ENCODE data around the gene CBFA2T2. TPM values are rescaled to one million over a fixed set of nuclear protein-coding genes. Genes with fewer than 3 reads are reported as not detected.

Gene CBFA2T2
- total RNA-seq, 1 experiment from 2014 or later: 13.1 TPM

DNA sequence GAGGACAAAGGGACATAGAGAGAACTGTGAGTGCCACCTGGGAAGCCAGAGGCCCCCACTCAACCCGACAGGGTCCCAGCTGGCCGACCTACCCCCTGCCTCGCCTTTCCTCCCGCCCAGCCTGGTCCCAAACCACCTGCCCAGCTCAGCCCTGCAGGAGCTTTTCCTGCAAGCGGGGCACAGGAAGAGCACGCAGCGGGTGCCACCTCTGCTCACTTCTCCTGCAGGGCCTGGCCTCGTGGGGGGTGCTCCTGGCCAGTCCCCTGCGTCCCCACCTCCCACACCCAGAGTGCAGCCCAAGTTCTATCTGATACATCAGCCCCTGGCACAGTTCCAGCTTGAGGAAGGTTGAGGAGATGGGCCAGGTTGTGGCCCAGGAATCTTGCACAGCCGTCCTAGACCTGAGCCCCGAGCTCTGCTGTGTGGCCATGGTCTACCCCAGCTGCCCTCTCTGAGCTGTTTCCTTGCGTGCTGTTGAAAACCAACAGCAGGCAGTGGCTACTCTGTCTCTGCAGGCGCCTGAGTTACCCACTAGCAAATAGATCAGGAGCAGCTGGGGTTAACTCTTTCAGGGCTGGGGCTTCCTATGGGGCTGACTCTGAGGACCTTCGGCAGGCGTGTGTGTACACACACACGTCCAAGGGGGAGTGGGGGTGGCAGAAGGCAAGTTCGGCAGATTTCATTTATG, 182.7 kb downstream of the CBFA2T2 start:
- H3K27me3 ChIP-seq (replicated peaks; ENCODE audit: insufficient read depth, low read depth, low read length, poor library complexity): no peaks in the 10 kb centered on the region
- DNase-seq (ENCODE audit: low spot score): peak; percentile 89
- BruUV-seq (replicated peaks): no TSS peak
- intact Hi-C loops (cut with micrococcal nuclease; ENCODE audit: unreplicated experiment): no loop called here
- ChIA-PET CTCF (interaction anchor here (1.3 kb wide), 1 partner anchor 59 kb away, joined by 3 read pairs; the partner anchor contains the start of gene ZNF341), POLR2A (ENCODE audit: low non-redundant PET) (interaction anchor here (1.3 kb wide), 1 partner anchor 12 kb away, joined by 6 read pairs; no protein-coding TSS in a partner anchor)
- peak overlapping the region; percentile 88 for H3K27ac ChIP-seq (ENCODE audit: low read depth, low read length, poor library complexity, severe bottlenecking)
- H3K4me1 ChIP-seq (ENCODE audit: insufficient read depth, low read length, poor library complexity, severe bottlenecking): peaks cover 37% of the 10 kb centered on the region
- H3K9me3 ChIP-seq (ENCODE audit: low read depth, low read length, poor library complexity, severe bottlenecking): no peaks in the 10 kb centered on the region
- TF ChIP-seq, protein P1, sequence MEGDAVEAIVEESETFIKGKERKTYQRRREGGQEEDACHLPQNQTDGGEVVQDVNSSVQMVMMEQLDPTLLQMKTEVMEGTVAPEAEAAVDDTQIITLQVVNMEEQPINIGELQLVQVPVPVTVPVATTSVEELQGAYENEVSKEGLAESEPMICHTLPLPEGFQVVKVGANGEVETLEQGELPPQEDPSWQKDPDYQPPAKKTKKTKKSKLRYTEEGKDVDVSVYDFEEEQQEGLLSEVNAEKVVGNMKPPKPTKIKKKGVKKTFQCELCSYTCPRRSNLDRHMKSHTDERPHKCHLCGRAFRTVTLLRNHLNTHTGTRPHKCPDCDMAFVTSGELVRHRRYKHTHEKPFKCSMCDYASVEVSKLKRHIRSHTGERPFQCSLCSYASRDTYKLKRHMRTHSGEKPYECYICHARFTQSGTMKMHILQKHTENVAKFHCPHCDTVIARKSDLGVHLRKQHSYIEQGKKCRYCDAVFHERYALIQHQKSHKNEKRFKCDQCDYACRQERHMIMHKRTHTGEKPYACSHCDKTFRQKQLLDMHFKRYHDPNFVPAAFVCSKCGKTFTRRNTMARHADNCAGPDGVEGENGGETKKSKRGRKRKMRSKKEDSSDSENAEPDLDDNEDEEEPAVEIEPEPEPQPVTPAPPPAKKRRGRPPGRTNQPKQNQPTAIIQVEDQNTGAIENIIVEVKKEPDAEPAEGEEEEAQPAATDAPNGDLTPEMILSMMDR (conservative IDR thresholded peaks at IDR 0.05; ENCODE audit: low read depth, low read length): no peak
- no peak for TF ChIP-seq EZH2 (IDR thresholded peaks at IDR 0.05; ENCODE audit: borderline replicate concordance, low read depth, low read length, poor library complexity, severe bottlenecking)
- H3K36me3 ChIP-seq (ENCODE audit: insufficient read depth, low read length, poor library complexity, severe bottlenecking): peaks cover 25% of the 10 kb centered on the region
- H3K4me3 ChIP-seq (ENCODE audit: low read depth, low read length, poor library complexity, severe bottlenecking): peak overlapping the region; percentile 78

DNA sequence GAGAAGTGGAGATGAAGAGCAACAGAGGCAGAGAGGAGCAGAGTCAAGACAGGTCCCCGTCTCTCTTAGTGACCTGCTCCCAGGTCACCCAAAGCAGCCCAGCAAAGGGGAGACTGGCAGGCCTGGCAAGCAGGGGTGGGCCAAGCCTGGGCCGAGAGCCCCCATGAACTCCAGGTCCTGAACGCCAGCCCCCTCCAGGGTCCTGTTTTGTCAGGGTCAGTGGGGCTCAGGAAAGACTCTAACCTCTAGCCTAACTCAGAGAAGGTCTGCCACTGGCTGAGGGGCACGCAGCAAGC, 183.2 kb downstream of the CBFA2T2 start:
- ChIA-PET CTCF (interaction anchor here (1.3 kb wide), 1 partner anchor 59 kb away, joined by 3 read pairs; the partner anchor contains the start of gene ZNF341), POLR2A (ENCODE audit: low non-redundant PET) (interaction anchor here (1.3 kb wide), 1 partner anchor 12 kb away, joined by 6 read pairs; no protein-coding TSS in a partner anchor)
- DNase-seq (ENCODE audit: low spot score): no peak
- H3K27me3 ChIP-seq (replicated peaks; ENCODE audit: insufficient read depth, low read depth, low read length, poor library complexity): no peaks in the 10 kb centered on the region
- BruUV-seq (replicated peaks): no TSS peak
- H3K36me3 ChIP-seq (ENCODE audit: insufficient read depth, low read length, poor library complexity, severe bottlenecking): peaks cover 25% of the 10 kb centered on the region
- intact Hi-C loops (cut with micrococcal nuclease; ENCODE audit: unreplicated experiment): no loop called here
- H3K4me1 ChIP-seq (ENCODE audit: insufficient read depth, low read length, poor library complexity, severe bottlenecking): peaks cover 32% of the 10 kb centered on the region
- H3K9me3 ChIP-seq (ENCODE audit: low read depth, low read length, poor library complexity, severe bottlenecking): no peaks in the 10 kb centered on the region
- peak overlapping the region; percentile 78 for H3K4me3 ChIP-seq (ENCODE audit: low read depth, low read length, poor library complexity, severe bottlenecking)
- no peak for TF ChIP-seq EZH2 (IDR thresholded peaks at IDR 0.05; ENCODE audit: borderline replicate concordance, low read depth, low read length, poor library complexity, severe bottlenecking)
- TF ChIP-seq, protein P1 (conservative IDR thresholded peaks at IDR 0.05; ENCODE audit: low read depth, low read length): no peak
- peak overlapping the region; percentile 88 for H3K27ac ChIP-seq (ENCODE audit: low read depth, low read length, poor library complexity, severe bottlenecking)

DNA sequence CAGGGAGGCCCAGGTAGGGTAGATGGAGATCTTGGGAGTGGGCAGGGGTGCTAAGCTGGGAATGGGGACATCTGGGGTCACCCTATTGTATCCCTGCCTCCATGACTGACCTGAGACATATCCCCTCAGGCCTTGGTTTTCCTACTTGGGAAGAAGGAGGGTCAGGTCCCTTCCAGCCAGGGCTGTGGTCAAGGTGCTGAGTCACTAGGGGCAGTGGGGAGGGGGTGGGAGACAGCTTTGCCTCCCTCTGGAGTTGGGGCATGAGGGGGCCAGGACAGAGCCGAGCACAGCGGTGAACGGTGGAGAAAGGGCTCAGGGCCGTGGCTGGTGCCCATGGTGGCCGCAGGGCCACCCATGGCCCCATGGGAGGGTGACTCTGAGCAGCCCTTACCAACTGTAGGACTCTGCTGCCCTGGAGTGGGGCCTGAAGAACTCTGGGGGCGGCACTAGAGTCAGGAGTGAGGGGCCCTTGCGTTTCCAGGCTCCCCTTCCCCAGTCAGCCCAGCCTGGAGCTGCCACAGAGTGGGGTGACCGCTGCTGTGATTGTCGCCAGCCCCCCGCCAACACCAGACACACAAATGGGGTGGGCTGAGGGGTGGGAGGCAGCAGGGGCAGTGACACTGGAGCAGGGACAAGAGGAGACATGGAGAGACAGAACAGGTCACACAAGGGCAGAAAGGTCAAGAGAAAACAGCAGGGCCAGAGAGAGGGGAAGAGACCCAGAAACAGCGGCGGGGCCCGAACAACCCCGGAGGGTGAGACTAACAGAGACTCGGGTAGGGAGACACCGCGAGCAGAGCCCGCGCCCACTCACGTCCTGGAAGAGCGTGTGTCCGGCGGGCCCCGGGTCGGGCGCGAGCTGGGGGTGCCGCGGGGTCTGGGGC, 183.8 kb downstream of the CBFA2T2 start:
- intact Hi-C loops (cut with micrococcal nuclease; ENCODE audit: unreplicated experiment): no loop called here
- CTCF ChIA-PET: no interaction called here
- H3K27ac ChIP-seq (ENCODE audit: low read depth, low read length, poor library complexity, severe bottlenecking): peak overlapping the region; percentile 88

More for the DNA sequence above, 183.8 kb downstream of the CBFA2T2 start:
- no TSS peak for BruUV-seq (replicated peaks)
- H3K4me3 ChIP-seq (ENCODE audit: low read depth, low read length, poor library complexity, severe bottlenecking): peak overlapping the region; percentile 78
- no peaks in the 10 kb centered on the region for H3K27me3 ChIP-seq (replicated peaks; ENCODE audit: insufficient read depth, low read depth, low read length, poor library complexity)
- no peak for DNase-seq (ENCODE audit: low spot score)
- POLR2A ChIA-PET (ENCODE audit: low non-redundant PET): interaction anchor here (0.6 kb wide), 1 partner anchor 1942 kb away, joined by 17 read pairs; the partner anchor contains the start of gene SPAG4
- TF ChIP-seq, protein P1 (conservative IDR thresholded peaks at IDR 0.05; ENCODE audit: low read depth, low read length): no peak
- no peak for TF ChIP-seq EZH2 (IDR thresholded peaks at IDR 0.05; ENCODE audit: borderline replicate concordance, low read depth, low read length, poor library complexity, severe bottlenecking)
- H3K4me1 ChIP-seq (ENCODE audit: insufficient read depth, low read length, poor library complexity, severe bottlenecking): peaks cover 31% of the 10 kb centered on the region
- peaks cover 21% of the 10 kb centered on the region for H3K36me3 ChIP-seq (ENCODE audit: insufficient read depth, low read length, poor library complexity, severe bottlenecking)
- H3K9me3 ChIP-seq (ENCODE audit: low read depth, low read length, poor library complexity, severe bottlenecking): no peaks in the 10 kb centered on the region

All from A673 (cell line).